ENCODE results near the gene LTO1. TPM values are rescaled to one million over a fixed set of nuclear protein-coding genes. Genes with fewer than 3 reads are reported as not detected.

Gene LTO1, protein sequence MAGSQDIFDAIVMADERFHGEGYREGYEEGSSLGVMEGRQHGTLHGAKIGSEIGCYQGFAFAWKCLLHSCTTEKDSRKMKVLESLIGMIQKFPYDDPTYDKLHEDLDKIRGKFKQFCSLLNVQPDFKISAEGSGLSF
- total RNA-seq (2014; rRNA removed; shearing (Covaris generic)): 14.9 and 15.7 TPM in 2 replicates

DNA sequence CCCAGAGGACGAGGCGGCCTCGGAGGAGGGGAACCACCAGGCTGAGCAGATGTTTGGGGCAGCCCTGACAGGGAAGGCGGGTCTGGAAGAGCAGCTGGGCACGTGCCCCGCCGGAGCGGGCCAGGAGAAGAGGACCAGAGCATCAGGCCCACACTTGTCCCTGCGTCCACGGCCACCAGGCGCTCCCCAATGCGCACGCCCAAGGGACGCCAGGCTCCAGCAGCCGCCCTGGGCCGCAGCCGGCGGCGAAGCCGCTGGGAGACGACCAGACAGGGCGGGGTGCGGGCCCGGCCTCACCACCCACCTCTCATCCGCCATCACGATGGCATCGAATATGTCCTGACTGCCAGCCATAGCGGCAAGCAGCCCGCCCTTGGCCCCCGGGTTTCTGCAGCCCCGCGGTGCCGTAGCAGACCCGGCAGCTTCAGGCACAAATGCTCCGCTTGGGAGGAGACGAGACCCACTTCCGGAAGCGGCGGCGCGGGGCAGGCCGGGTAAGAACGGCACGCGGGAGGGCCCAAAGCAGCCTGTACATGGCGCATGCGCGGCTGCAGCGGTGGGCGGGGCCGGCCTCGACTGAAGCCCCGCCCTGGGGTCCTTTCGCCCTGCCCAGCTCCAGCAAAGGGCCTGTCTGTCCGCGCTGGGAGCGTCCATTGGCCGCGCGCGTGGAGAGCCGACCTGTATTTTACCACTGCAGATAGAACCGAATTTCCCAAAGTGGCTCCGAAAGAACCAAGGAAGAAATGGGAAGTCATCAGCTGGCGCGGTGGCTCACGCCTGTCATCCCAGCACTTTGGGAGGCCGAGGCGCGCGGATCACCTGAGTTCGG, at the start of gene LTO1:
TSS of gene LTO1 (minus strand) at position 468 of the 829 bp plus-strand sequence. CDS start at position 354, 114 bp downstream.
- peak; percentile 93 for DNase-seq (ENCODE audit: low read depth)

DNA sequence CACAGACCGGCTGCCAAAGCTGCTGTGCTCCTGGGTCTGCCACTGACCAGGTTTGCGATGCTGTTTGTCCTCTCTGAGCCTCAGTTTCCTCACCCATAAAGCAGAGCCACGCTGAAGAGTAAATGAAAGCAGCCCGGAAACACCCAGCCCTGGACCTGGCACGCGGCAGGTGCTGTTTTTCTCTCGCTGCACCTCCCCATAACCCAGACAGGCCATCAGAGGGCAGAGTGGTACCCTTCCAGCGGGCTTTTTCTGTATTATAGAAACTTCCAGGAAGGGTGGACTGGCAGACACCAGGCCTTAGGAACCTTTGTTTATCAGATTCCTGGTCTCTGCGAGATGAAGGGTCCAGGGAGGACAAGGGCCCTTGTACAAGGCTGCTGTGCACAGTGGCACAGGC, 46.6 kb upstream of the LTO1 start:
- DNase-seq (ENCODE audit: low read depth): peak; percentile 46

DNA sequence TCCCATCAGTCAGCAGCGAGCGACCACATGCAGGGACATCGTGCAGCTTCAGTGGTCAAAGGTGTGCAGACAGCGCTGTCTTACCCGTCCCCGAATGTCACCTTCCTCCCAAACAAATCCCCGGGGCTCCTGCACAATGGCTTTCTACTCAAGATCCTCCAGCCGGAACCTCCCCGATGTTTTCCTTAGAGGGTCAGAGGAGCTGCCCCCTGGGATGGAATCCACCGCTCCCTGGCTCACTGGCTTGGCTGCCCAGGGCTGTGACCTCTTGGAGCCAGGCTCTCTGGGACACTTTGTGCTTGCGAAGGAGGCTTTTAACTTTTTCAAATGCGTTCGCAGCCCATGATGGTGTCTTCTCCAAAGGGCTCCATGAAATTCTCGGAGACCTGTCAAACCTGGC, 46.0 kb upstream of the LTO1 start:
- no peak for DNase-seq (ENCODE audit: low read depth)

GRCh38 chr11:69718912-69719311, 43.8 kb upstream of the LTO1 start:
- no peak for DNase-seq (ENCODE audit: low read depth)

GRCh38 chr11:69718147-69718546, 43.0 kb upstream of the LTO1 start:
- no peak for DNase-seq (ENCODE audit: low read depth)

DNA sequence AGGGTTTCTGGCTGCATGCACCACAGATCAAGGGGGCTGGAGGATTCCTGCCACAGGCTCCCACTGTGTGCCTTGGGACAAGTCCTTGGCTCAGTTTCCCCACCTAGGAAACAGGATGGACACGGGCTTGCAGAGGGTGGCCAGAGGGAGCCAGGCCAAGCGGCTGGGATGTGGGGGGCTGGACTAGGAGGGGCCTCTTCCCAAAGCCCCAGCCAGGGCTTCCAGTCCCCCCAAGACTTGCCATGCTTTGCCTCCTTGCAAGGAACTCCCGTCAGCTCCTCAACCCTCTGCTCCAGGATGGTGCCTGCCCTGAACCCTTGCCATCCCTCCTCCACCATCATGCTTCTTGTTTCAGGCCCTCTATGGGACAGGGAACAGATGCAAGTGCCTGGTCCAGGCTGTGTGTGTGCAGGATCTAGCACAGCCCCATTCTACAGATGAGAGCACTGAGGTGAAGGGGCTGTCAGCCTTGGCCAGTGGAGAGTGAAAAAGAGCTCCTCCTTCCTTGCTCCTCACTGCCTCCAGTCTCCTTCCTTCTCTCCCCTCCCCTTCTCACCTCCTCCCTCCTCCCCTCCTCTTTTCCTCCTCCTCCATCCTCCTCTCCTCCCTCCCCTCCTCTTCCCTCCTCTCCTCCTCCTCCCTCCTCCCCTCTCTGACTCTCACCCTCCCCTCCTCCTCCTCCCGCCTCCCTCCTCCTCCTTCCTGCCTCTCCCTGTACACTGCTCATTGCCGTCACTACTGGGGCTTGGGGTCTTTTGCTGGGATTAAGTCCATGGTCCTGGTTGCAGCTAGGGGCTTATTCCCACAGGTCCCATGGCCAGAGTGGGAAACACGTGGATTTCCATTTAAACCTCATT, 42.0 kb upstream of the LTO1 start:
- DNase-seq (ENCODE audit: low read depth): no peak

DNA sequence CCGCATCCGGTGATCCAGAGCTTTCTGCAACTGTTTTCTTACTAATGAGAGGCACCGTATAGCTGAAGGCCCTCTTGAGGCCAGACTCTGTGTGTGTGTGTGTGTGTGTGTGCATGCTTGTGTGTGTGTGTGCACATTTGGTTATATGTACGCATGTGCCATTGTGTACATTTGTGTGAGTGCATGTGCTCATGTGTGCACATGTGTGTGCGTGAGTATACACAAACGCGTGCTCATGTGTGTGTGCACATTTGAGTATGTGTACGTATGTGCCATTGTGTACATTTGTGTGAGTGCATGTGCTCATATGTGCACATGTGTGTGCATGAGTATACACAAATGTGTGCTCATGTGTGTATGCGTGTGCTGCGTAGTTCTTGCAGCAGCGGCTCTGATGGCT, 40.9 kb upstream of the LTO1 start:
- DNase-seq (ENCODE audit: low read depth): no peak

- DNase-seq (ENCODE audit: low read depth): no peak
Measured at GRCh38 chr11:69715446-69715845, 40.3 kb upstream of the LTO1 start.

- no peak for DNase-seq (ENCODE audit: low read depth)
Measured at GRCh38 chr11:69711822-69712801, 37.0 kb upstream of the LTO1 start.

- no peak for DNase-seq (ENCODE audit: low read depth)
Measured at GRCh38 chr11:69708736-69709401, 33.7 kb upstream of the LTO1 start.

DNA sequence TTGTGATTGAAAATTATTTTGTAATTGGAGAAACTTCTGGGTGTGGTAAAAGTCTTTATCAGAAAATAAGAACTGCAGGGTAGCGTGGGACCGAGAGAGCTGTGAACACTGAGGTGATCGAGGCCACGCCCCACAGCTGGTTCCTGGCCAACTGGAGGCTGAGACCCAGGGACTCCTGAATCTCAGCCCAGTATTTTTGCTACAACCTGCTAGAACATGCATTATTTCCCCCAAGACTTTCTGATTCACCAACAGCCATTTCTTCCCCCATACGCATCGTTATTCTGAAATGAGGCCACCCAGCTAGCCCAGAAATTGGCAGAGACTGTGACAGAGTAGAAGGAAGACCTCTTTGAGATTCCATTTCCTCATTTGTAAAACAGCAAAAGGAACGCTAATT, 32.0 kb upstream of the LTO1 start:
- no peak for DNase-seq (ENCODE audit: low read depth)

GRCh38 chr11:69705901-69706787, 31.0 kb upstream of the LTO1 start:
- DNase-seq (ENCODE audit: low read depth): no peak

DNA sequence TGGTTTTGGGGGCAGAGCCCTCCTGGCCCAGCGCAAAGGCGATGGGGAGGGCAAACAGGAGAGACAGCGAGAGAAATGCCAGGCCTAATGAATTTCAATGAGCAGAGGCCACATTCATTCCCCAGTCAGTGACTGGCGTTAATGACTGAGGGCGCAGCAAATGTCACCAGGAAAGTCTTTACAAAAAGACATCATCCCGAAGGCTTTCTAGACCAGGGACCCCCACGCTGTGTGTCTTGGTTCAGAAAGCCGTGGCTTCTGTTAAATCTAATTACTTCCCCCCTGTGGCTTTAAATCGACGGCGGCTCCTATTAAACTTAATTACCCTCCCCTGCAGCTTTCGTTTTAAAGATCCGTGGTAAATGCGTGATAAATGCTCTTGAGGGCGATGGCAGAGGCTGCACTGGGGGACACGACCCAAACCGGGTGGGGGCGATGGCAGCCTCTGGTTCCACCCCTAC, 30.2 kb upstream of the LTO1 start:
- no peak for DNase-seq (ENCODE audit: low read depth)

GRCh38 chr11:69704508-69705253, 29.5 kb upstream of the LTO1 start:
- no peak for DNase-seq (ENCODE audit: low read depth)

DNA sequence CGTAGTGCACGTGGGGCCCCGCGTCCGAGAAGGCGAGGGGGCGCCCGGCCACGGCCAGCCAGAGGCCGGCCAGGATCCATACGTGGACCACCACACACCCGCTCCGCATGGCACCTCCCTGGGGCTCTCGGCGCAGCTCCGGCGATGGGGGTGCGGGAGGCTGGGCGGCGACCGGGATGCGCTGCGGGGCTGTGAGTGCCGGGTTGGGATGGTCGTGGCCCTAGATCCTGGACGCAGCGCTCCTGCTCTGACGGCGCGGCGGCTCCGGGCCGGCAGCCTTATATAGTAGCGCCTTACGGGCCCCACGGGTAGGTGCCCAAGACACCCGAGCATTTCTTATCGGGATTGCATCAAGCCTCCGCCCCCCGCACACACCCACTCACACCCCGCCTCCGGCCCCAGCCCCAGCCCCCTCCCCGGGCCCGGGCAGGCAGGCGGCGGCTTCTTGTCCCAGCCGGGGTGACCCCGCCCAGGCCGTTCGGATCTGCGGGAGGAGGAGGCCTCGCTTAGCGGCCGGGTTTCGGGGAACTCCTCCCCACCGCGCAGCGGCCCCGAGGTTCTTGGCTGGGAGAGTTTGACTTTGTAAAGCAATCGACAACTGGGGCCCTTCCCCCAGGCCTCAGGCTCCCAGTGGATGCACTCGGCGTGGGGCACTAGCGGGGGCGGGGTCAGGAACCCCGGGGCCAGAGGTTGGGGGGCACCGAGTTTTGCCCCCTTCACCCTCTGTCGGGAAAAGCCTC, 28.8 kb upstream of the LTO1 start, which contains the start of gene FGF19:
TSS of gene FGF19 (minus strand) at position 255 of the 740 bp plus-strand sequence. CDS start at position 109, 146 bp downstream.
- DNase-seq (ENCODE audit: low read depth): no peak

GRCh38 chr11:69703453-69703767, 28.3 kb upstream of the LTO1 start:
- no peak for DNase-seq (ENCODE audit: low read depth)

DNA sequence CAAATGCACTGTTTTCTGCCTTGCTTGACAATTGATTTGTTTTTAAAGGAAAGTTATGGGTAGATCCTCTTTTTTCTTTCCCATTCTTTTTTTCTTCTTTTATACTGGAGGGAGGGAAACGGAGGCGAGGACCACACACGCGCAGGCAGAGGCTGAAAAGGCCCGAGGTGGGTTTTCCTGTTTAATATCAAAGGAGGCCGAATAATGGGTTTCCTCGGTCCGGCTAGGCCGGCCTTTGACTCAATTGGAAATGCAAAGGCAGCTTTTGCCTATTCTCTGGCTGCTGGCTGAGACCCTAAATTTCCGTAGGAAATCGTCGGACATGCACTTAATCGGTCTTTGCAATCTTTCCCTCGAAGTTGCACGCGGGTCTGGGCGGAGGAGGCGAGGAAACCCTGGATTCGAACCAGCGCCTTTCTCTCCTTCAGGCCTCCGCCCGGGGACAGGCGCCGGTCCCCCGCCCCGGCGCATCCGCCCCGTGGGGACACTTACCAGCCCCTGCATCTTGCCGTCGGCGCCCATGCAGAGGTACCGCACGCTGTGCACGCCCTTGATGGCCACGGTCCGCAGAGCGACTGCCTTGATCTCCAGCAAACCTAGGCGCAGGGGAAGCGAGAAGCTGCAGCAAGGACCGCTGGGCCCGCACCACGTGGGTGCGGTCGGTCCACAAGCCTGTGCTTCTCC, 27.8 kb upstream of the LTO1 start:
- no peak for DNase-seq (ENCODE audit: low read depth)

All from M059J (cell line).